GM18507 (cell line): ENCODE data around the gene CDH4.
"Not testable (repeated sequence)": the region's sequence is repeated elsewhere in the genome, so short reads cannot be mapped to it uniquely, and the experiment has no call there.

Experiments used
- DNase-seq: peaks from one replicate; pipeline ENCODE4 v3.0.0; 2011; ENCODE audit warnings: low read depth; ENCODE audit not compliant: insufficient read length; ENCODE audit errors: extremely low spot score
- FAIRE-seq: peaks from 2 replicates; lab custom pipeline; 2011; peaks lifted over from hg19 to GRCh38; lab: Jason Lieb, UNC

Gene CDH4

DNA sequence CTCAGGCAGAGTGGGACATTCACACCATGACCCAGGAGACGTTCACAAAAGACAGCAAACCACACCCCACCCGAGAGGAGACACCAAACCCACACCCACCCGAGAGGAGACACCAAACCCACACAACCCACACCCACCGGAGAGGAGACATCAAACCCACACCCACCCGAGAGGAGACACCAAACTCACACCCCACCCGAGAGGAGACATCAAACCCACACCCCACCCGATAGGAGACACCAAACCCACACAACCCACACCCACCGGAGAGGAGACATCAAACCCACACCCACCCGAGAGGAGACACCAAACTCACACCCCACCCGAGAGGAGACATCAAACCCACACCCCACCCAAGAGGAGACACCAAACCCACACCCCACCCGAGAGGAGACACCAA lies 729.6 kb downstream of the CDH4 start:
- DNase-seq, FAIRE-seq: not testable (repeated sequence)

DNA sequence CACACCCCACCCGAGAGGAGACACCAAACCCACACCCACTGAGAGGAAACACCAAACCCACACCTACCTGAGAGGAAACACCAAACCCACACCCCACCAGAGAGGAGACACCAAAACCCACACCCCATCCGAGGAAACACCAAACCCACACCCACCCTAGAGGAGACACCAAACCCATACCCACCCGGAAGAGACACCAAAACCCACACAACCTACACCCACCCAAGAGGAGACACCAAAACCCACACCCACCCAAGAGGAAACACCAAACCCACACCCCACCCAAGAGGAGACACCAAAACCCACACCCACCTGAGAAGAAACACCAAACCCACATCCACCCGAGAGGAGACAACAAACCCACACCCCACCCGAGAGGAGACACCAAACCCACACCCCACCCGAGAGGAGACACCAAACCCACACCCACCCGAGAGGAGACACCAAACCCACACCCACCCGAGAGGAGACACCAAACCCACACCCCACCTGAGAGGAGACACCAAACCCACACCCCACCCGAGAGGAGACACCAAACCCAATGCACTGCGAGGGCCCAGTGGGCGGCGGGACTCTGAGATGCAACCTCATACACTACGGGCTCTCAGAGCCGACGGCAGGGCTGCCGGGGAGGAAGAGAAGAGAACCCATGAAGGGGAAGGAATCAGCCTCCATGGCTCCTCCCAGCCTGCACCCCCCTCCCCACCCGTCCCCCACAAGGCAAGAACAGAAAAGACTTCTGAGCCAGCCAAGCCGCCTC lies 730.3 kb downstream of the CDH4 start:
- DNase-seq (no peak), FAIRE-seq (no peak)

DNA sequence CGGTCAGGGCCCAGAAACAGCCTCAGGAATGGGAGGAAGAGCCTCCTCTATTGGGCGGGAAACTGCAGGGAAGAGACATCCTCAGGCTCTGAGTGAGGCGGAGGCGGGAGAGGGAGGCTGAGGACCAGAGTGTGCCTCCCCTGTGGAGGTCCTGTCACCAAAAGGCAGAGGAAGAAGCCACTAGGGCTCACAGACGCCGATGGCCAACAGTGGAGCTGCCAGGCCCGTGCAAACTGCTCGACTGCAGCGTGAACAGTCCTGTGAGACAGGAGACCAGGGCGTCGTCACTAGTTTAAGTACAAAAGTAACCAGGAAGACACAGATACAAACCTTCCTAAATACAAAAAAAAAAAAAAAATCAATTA lies 730.9 kb downstream of the CDH4 start:
- DNase-seq: no peak
- FAIRE-seq: no peak

DNA sequence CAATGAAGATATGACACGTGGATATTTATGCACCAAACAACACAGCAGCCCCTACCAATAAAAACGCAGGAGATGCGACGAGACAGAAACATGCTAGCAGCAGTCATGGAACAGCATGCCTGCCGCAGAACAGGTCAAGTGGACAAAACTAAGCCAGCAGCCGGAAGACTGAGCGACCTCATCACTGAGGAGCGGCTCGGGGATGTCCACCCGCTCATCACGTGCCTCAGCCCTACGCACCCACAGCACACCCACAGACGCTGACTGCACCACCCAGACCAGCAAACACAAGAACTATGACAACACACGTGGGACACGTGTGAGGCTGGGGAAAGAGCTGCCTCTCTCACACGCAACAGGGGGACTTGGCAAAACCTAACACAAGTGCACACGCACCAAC lies 731.9 kb downstream of the CDH4 start:
- DNase-seq (no peak), FAIRE-seq (no peak)

- FAIRE-seq, DNase-seq: not testable (repeated sequence)
Measured at GRCh38 chr20:61984431-61984830, 732.4 kb downstream of the CDH4 start.

GRCh38 chr20:61985096-61985495 lies 733.0 kb downstream of the CDH4 start:
- FAIRE-seq (no peak), DNase-seq (no peak)

GRCh38 chr20:61986762-61987321 lies 734.8 kb downstream of the CDH4 start:
- FAIRE-seq (no peak), DNase-seq (no peak)

DNA sequence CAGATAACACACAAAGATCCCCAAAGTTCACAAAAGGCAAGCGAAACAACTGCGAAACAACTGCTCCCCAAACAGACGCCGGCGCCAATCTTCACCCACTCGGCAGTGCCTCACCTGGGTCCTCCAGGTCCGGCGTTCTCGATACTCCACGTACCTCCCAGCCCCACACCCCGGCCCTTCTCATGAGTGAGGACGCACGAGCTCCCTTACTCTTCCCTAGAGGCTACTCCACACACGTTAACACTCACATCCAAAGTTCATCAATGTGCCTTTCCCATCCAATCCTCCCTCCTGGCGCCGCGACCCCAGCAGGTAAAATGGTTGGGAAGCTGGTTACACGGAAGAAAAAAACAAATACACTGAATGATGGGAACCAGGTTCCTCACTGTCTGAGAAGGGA lies 736.6 kb downstream of the CDH4 start:
- no peak for DNase-seq
- no peak for FAIRE-seq

DNA sequence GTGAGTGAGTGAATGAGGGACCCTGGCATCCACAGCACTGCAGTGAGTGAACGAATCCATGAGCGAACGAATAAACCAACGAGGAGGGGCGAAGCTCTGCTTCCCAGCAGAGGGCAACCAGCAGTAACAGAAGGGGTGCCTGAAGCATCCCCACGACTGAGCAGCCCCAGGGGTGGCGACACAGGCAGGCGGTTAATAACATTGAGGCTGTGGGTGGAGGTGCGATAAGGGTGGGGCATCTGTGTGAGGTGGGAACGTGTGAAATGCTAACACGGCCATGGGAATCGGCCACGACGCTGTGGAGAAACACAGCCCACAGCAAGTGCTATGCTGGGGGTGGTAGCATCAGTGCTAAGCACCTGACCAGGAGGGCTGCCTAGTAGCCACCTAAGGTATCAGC lies 737.7 kb downstream of the CDH4 start:
- DNase-seq (no peak), FAIRE-seq (no peak)
